ENCODE data around the gene BTBD19.

GRCh38 chr1:44828003-44828651 is 19.8 kb downstream of the BTBD19 start:
- TF ChIP-seq POLR2AphosphoS5 (IDR thresholded peaks at IDR 0.05; ENCODE audit: low read depth, low read length) = no peak
- no peak for TF ChIP-seq POLR2A (IDR thresholded peaks at IDR 0.05; ENCODE audit: low read depth, low read length)
- TF ChIP-seq TAF1 (IDR thresholded peaks at IDR 0.05; ENCODE audit: borderline replicate concordance, low read depth, low read length) = no peak
